HepG2 (cell line): ENCODE data around the gene CMTM4. TPM values are rescaled to one million over a fixed set of nuclear protein-coding genes. Genes with fewer than 3 reads are reported as not detected.

Experiments used
- CBX1 ChIP-seq: IDR thresholded peaks from one replicate; pipeline ENCODE4 v1.6.1; 2016; ENCODE audit warnings: antibody characterized with exemption, low read depth
- DR1 ChIP-seq: sonication (generic); formaldehyde crosslinking; IDR thresholded peaks from 2 replicates; pipeline ENCODE4 v1.8.0; 2021; ENCODE audit warnings: mild to moderate bottlenecking, missing genetic modification reagents, inconsistent platforms
- GATA4 ChIP-seq: sonication (generic); IDR thresholded peaks from 2 replicates; pipeline ENCODE4 v1.6.1; 2016; ENCODE audit warnings: antibody characterized with exemption, low read depth, borderline replicate concordance
- KDM2A ChIP-seq: sonication (generic); formaldehyde crosslinking; IDR thresholded peaks from 2 replicates; pipeline ENCODE4 v1.4.0; 2020; ENCODE audit warnings: low read depth, missing genetic modification reagents, borderline replicate concordance
- KDM5B ChIP-seq: sonication (generic); formaldehyde crosslinking; IDR thresholded peaks from 2 replicates; pipeline ENCODE4 v1.4.0; 2020; ENCODE audit warnings: missing genetic modification reagents, mild to moderate bottlenecking, borderline replicate concordance
- NFIB ChIP-seq: sonication (generic); formaldehyde crosslinking; IDR thresholded peaks from 2 replicates; pipeline ENCODE4 v1.9.0; 2021; ENCODE audit warnings: missing genetic modification reagents, mild to moderate bottlenecking, borderline replicate concordance
- PAF1 ChIP-seq: IDR thresholded peaks from 2 replicates; pipeline ENCODE4 v1.6.1; 2016; ENCODE audit warnings: missing genetic modification reagents, missing compliant biosample characterization
- PHB2 ChIP-seq: fragments of 450-650 bp; IDR thresholded peaks from 2 replicates; pipeline ENCODE4 v1.6.1; 2018; ENCODE audit not compliant: partially characterized antibody
- REPIN1 ChIP-seq: sonication (generic); formaldehyde crosslinking; IDR thresholded peaks from 2 replicates; pipeline ENCODE4 v1.8.0; 2022; ENCODE audit warnings: missing genetic modification reagents, low read depth, mild to moderate bottlenecking, borderline replicate concordance
- RXRB ChIP-seq: IDR thresholded peaks from 2 replicates; pipeline ENCODE4 v1.6.1; 2016; ENCODE audit warnings: borderline replicate concordance, missing genetic modification reagents, missing compliant biosample characterization
- SOX5 ChIP-seq: IDR thresholded peaks from 2 replicates; pipeline ENCODE4 v1.6.1; 2016; ENCODE audit warnings: borderline replicate concordance
- TOE1 ChIP-seq: sonication (generic); formaldehyde crosslinking; IDR thresholded peaks from 2 replicates; pipeline ENCODE4 v1.4.0; 2020; ENCODE audit warnings: mild to moderate bottlenecking, missing genetic modification reagents
- U2AF1 ChIP-seq: fragments of 200-400 bp; formaldehyde crosslinking; optimal IDR thresholded peaks from 2 replicates; pipeline ENCODE3; 2017; ENCODE audit warnings: mild to moderate bottlenecking, low read depth, low read length
- ZFP36 ChIP-seq: fragments of 150-350 bp; IDR thresholded peaks from 2 replicates; pipeline ENCODE4 v1.6.1; 2018; ENCODE audit warnings: borderline replicate concordance, low read length, low read depth; ENCODE audit not compliant: partially characterized antibody
- ZKSCAN8 ChIP-seq: IDR thresholded peaks from 2 replicates; pipeline ENCODE4 v1.6.1; 2016; ENCODE audit warnings: borderline replicate concordance, missing genetic modification reagents, missing compliant biosample characterization
- ZNF251 ChIP-seq: sonication (generic); formaldehyde crosslinking; IDR thresholded peaks from 2 replicates; pipeline ENCODE4 v1.9.0; 2021; ENCODE audit warnings: mild to moderate bottlenecking, missing genetic modification reagents
- polyA plus RNA-seq, 8 experiments: library from polyadenylated mRNA; depleted of rRNA in 3 of 8; stranded (reverse) in 7 of 8; unstranded in 1 of 8; fragments of >200 nt; fragmentation: Illumina TruSeq in 4 of 8; extraction: Trizol in 4 of 8; gene quantifications; 2 replicates each; pipeline versions ENCODE4 v1.2.1 to v1.2.3, GENCODE V29; 2011 to 2016; ENCODE audit warnings: low read depth in 4 of 8, missing spikeins in 1 of 8, mixed read lengths in 1 of 8; ENCODE audit not compliant: insufficient read depth in 1 of 8
- total RNA-seq, 5 experiments: library from RNA; depleted of rRNA; stranded (reverse); fragments of >200 nt; fragmentation: Illumina TruSeq; extraction: Trizol; gene quantifications; 2 replicates each; pipeline ENCODE4 v1.2.3, GENCODE V29; 2016; ENCODE audit warnings: low read depth in 1 of 5
- TF ChIP-seq, protein P1 (sequence below): sonication (generic); formaldehyde crosslinking; conservative IDR thresholded peaks from 2 replicates; pipeline ENCODE4 v1.4.0; 2020; ENCODE audit warnings: missing genetic modification reagents
- TF ChIP-seq, protein P2 (sequence below), 2 experiments: sonication (generic) in 1 of 2; formaldehyde crosslinking in 1 of 2; IDR thresholded peaks; 2 replicates each; pipeline versions ENCODE4 v1.5.1 to v1.6.1; 2011 to 2020; ENCODE audit warnings: borderline replicate concordance in 1 of 2, low read depth in 1 of 2, low read length in 1 of 2, mild to moderate bottlenecking in 1 of 2, missing genetic modification reagents in 1 of 2, moderate library complexity in 1 of 2
- TF ChIP-seq, protein P3 (sequence below): sonication (generic); formaldehyde crosslinking; IDR thresholded peaks from 2 replicates; pipeline ENCODE4 v1.4.0; 2020; ENCODE audit warnings: missing genetic modification reagents, mild to moderate bottlenecking, borderline replicate concordance
- TF ChIP-seq, protein P4 (sequence below): IDR thresholded peaks from 2 replicates; pipeline ENCODE4 v1.6.1; 2016; ENCODE audit warnings: low read depth, control low read depth

Gene CMTM4
- total and polyA plus RNA-seq, 2 of the 13 experiments (the other 11 are each of a cell fraction or from before 2014, with no cell fraction given), result 32.0 to 36.3 TPM

DNA sequence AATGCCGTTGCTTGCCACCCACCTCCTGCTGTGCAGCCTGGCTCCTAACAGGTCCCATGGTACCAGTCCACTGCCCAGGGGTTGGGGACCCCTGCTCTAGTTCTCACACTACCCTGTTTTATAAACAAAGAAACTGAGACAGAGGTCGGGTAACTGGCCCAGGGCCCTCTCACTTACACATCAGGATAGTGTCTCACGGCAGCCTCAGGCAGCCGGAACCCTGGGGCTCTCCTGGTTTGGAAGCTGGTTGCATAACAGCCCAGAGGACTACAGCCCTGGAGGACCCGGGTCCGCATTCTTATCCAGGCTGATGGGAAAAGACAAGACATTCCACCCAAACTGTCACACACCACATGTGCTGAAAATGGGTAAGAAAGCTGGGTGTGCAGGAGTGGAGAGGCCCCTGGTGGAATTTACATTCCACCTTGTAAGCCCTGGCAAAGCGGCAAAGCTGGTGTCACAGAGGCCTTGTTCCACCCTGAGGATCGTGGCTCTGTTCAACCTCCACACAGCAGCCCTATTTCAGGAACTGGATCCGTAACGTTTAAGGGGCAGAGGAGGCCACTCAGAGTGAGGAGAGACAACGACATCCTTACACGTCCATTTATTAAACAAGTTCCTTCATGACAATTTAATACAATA lies 82.3 kb downstream of the CMTM4 start (continued):
- TF ChIP-seq ZFP36 (no peak), TOE1 (CRISPR knock-in tag) (no peak), RXRB (peak; percentile 37; the same call in 1 of the 2 replicates), ZKSCAN8 (no peak), SOX5 (CRISPR knock-in tag) (no peak; the same call in 1 of the 2 replicates), KDM2A (peak; percentile 38; the same call in 1 of the 2 replicates), DR1 (CRISPR knock-in tag) (no peak), KDM5B (CRISPR knock-in tag) (no peak; the same call in 1 of the 2 replicates), NFIB (no peak), PHB2 (no peak), REPIN1 (CRISPR knock-in tag) (no peak), ZNF251 (CRISPR knock-in tag) (no peak), CBX1 (no peak), PAF1 (CRISPR knock-in tag) (0 out of 2 replicates have a peak, but pooled peaks have one; percentile 10), U2AF1 (no peak), GATA4 (peak; percentile 16; the same call in 1 of the 2 replicates)
- TF ChIP-seq, protein P1, sequence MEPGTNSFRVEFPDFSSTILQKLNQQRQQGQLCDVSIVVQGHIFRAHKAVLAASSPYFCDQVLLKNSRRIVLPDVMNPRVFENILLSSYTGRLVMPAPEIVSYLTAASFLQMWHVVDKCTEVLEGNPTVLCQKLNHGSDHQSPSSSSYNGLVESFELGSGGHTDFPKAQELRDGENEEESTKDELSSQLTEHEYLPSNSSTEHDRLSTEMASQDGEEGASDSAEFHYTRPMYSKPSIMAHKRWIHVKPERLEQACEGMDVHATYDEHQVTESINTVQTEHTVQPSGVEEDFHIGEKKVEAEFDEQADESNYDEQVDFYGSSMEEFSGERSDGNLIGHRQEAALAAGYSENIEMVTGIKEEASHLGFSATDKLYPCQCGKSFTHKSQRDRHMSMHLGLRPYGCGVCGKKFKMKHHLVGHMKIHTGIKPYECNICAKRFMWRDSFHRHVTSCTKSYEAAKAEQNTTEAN, result no peak
- TF ChIP-seq, protein P2, sequence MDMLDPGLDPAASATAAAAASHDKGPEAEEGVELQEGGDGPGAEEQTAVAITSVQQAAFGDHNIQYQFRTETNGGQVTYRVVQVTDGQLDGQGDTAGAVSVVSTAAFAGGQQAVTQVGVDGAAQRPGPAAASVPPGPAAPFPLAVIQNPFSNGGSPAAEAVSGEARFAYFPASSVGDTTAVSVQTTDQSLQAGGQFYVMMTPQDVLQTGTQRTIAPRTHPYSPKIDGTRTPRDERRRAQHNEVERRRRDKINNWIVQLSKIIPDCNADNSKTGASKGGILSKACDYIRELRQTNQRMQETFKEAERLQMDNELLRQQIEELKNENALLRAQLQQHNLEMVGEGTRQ (IDR thresholded peaks at IDR 0.05; ENCODE audit: low read depth, low read length), result no peak
- TF ChIP-seq, protein P2 (CRISPR knock-in tag; IDR thresholded peaks at IDR 0.05; ENCODE audit: borderline replicate concordance), result no peak
- TF ChIP-seq, protein P3, sequence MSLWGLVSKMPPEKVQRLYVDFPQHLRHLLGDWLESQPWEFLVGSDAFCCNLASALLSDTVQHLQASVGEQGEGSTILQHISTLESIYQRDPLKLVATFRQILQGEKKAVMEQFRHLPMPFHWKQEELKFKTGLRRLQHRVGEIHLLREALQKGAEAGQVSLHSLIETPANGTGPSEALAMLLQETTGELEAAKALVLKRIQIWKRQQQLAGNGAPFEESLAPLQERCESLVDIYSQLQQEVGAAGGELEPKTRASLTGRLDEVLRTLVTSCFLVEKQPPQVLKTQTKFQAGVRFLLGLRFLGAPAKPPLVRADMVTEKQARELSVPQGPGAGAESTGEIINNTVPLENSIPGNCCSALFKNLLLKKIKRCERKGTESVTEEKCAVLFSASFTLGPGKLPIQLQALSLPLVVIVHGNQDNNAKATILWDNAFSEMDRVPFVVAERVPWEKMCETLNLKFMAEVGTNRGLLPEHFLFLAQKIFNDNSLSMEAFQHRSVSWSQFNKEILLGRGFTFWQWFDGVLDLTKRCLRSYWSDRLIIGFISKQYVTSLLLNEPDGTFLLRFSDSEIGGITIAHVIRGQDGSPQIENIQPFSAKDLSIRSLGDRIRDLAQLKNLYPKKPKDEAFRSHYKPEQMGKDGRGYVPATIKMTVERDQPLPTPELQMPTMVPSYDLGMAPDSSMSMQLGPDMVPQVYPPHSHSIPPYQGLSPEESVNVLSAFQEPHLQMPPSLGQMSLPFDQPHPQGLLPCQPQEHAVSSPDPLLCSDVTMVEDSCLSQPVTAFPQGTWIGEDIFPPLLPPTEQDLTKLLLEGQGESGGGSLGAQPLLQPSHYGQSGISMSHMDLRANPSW (CRISPR knock-in tag), result no peak
- TF ChIP-seq, protein P4, sequence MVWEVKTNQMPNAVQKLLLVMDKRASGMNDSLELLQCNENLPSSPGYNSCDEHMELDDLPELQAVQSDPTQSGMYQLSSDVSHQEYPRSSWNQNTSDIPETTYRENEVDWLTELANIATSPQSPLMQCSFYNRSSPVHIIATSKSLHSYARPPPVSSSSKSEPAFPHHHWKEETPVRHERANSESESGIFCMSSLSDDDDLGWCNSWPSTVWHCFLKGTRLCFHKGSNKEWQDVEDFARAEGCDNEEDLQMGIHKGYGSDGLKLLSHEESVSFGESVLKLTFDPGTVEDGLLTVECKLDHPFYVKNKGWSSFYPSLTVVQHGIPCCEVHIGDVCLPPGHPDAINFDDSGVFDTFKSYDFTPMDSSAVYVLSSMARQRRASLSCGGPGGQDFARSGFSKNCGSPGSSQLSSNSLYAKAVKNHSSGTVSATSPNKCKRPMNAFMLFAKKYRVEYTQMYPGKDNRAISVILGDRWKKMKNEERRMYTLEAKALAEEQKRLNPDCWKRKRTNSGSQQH (CRISPR knock-in tag), result no peak
